Heart left ventricle (tissue), 16 donors: ENCODE results near the gene GALNT2. TPM values are rescaled to one million over a fixed set of nuclear protein-coding genes. Genes with fewer than 3 reads are reported as not detected.
A peak's percentile ranks its signal among the peaks of the same experiment; 100 is the strongest.

Experiments
- ATAC-seq, 4 donors: fragments of 200-7000 bp; cut with Tn5 transposase; one replicate each; pipeline ENCODE4 v1.9.1; 2020 to 2022; ENCODE audit warnings: moderate library complexity in 4 of 4, mild to moderate bottlenecking in 3 of 4, moderate number of reproducible peaks in 1 of 4
- DNase-seq, 5 donors: peaks; one replicate each; pipeline ENCODE4 v3.0.0-alpha.2; 2020
- H3K27ac ChIP-seq, 12 donors: fragments of 200-600 bp; sonication (generic) in 4 of 12; one replicate each; pipeline versions ENCODE4 v1.5.0 to v1.8.0; 2016 to 2022; ENCODE audit warnings: mild to moderate bottlenecking in 2 of 12
- H3K27me3 ChIP-seq, 9 donors: fragments of 200-600 bp; sonication (generic) in 2 of 9; one replicate each; pipeline versions ENCODE4 v1.5.1 to v1.8.0; 2016 to 2022; ENCODE audit warnings: mild to moderate bottlenecking in 3 of 9
- H3K36me3 ChIP-seq, 9 donors: fragments of 200-600 bp; sonication (generic) in 2 of 9; one replicate each; pipeline versions ENCODE4 v1.5.0 to v1.8.0; 2018 to 2022; ENCODE audit warnings: mild to moderate bottlenecking in 2 of 9
- H3K4me1 ChIP-seq, 12 donors: fragments of 200-600 bp; sonication (generic) in 4 of 12; one replicate each; pipeline versions ENCODE4 v1.5.0 to v1.8.0; 2016 to 2022; ENCODE audit warnings: mild to moderate bottlenecking in 3 of 12
- H3K4me3 ChIP-seq, 12 donors: fragments of 200-600 bp; sonication (generic) in 4 of 12; one replicate each; pipeline versions ENCODE4 v1.5.0 to v1.8.0; 2017 to 2022; ENCODE audit warnings: mild to moderate bottlenecking in 9 of 12, moderate library complexity in 4 of 12
- H3K9me3 ChIP-seq, 12 donors: fragments of 200-600 bp; sonication (generic) in 4 of 12; one replicate each; pipeline versions ENCODE4 v1.5.0 to v1.8.0; 2016 to 2022; ENCODE audit warnings: mild to moderate bottlenecking in 1 of 12
- CTCF ChIP-seq, 12 donors: fragments of 200-600 bp; sonication (generic) in 4 of 12; IDR thresholded peaks; one replicate each; pipeline versions ENCODE4 v1.5.0 to v1.8.0; 2018 to 2022; ENCODE audit warnings: antibody characterized with exemption in 12 of 12, mild to moderate bottlenecking in 5 of 12
- POLR2A ChIP-seq, 2 donors: fragments of 450-650 bp; IDR thresholded peaks; one replicate each; pipeline ENCODE4 v1.6.1; 2017; ENCODE audit warnings: antibody characterized with exemption in 2 of 2, mild to moderate bottlenecking in 2 of 2, moderate library complexity in 2 of 2
- WGBS, 4 donors: extraction: QIAGEN DNeasy Blood & Tissue Kit in 2 of 4; methylation state at CpG; one replicate each; pipeline versions ENCODE4 v1.1.5 to v1.1.7; 2013 to 2018; 5-methylcytosine and 5-hydroxymethylcytosine counted together
- intact Hi-C, 10 donors: fragments of 100-400 bp; cut with DNase I; formaldehyde crosslinking; loops; one replicate each; pipeline versions ENCODE4 v1.11.1 to v1.14.2; 2022
- polyA plus RNA-seq, 2 donors: library from polyadenylated mRNA; stranded (reverse); fragments of 200-250 nt; gene quantifications; one replicate each; pipeline ENCODE4 v1.2.3, GENCODE V29; 2013
- total RNA-seq, 9 donors: library from RNA; depleted of rRNA in 2 of 9; stranded (reverse); fragments of >200 nt in 2 of 9; fragmentation: NEBNext Ultra II Directional in 3 of 9; extraction: Animal tissue kit (Norgen Biotek cat#: 25700) in 3 of 9; gene quantifications; one replicate each; pipeline versions ENCODE4 v1.1.0 to v1.2.4, GENCODE V29; 2016 to 2023
- donor health status: ischemic (EF 13 %, LVEDD 7.1; RV severe dilation, severe dysfunction).
- donor health status: healthy with polysubstance abuse.
- donor health status: DM: no; HTN: yes; CAD: no.
- donor health status: DM: no; HTN: no; CAD: no.
- donor health status: ischemic (EF 25% LVEDD 6.9; RV normal size, moderate dysfunction).
- donor health status: ischemic (EF 25% LVEDD 5.7; RV mildly dilated, moderate dysfunction).
- donor health status: healthy.
- donor health status: DM: yes; HTN: yes; CAD: no.
- donor health status: ischemic (EF 35%, LVEDD 5.7; RV mildly dilated, moderate dysfunction).
- donor health status: nonischemic (EF 11% LVEDD 7.7; RV severe dilation, severe dysfunction).
- donor health status: DM: yes; HTN: yes; CAD: no.
- donor health status: PGD.
- donor health status: ischemic (EF 29% LVEDD 5.4; RV normal size, mild dysfunction).
- donor health status: nonischemic (EF 23%, LVEDD 6.1; RV moderate dilation, normal function).

GALNT2 gene
- total and polyA plus RNA-seq, 11 donors = 10.1 to 44.9 (median 31.6) TPM

DNA sequence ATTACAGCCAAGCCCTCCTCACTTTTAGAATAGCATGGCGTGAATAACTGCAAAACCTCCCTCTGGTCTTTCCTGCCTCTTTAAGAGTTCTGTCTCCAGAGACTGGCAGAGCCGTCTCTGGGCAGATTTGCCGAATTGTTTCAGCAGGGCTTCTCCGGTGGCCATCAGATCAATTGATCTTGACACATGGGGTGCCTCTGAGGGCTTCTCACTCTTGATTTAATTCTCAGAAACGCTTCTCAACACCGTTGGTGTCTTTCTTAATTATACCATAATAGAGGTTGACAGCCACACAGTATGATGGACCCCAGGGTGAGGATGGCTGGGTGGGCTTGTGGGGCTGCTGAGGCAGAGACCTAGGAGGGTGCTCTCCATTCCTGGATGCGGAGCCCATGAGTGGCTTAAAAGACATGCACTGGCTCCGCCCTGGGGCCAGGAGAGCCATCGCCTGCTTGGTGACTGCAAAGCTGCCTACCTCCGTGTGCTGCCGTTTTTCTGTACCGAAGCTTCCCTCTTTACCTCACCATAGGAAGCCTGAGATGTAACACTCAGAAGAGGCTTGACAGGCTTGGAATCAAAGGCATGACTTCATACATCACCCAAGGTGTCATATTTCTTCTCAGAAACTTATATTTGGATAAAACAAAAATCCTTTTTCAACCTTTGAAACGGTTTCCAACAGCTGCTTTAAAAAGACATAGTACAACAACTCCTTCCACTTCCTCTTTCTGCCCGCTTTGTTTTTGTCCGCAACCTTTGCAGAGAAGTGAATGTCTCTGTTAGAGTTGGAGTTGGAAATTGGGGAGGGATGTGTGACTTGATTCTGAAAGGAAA lies 82.9 kb downstream of the GALNT2 start:
- DNase-seq = no peak
- Histone ChIP-seq H3K27me3 (no peaks in the 10 kb centered on the region), H3K4me1 (peaks cover 0 to 80% (median 50%) of the 10 kb centered on the region in 12 donors), H3K9me3 (no peaks in the 10 kb centered on the region), H3K27ac (peak overlapping the region in 2 of 12 donors; percentile 21 to 34), H3K36me3 (no peaks in the 10 kb centered on the region), H3K4me3 (peak overlapping the region in 2 of 12 donors; percentile 21 to 29)
- TF ChIP-seq CTCF (IDR thresholded peaks at IDR 0.05) = no peak
- TF ChIP-seq POLR2A (IDR thresholded peaks at IDR 0.05) = no peak
- intact Hi-C loops = loop anchor here in 1 of 10 donors (5.0 kb wide), 1 partner anchor 83 kb away; the partner anchor contains the start of gene GALNT2
- no peak for ATAC-seq
- 73 to 79% (median 78%) methylated on average over 12 to 15 of the region's 15 CpGs for WGBS, 4 donors

DNA sequence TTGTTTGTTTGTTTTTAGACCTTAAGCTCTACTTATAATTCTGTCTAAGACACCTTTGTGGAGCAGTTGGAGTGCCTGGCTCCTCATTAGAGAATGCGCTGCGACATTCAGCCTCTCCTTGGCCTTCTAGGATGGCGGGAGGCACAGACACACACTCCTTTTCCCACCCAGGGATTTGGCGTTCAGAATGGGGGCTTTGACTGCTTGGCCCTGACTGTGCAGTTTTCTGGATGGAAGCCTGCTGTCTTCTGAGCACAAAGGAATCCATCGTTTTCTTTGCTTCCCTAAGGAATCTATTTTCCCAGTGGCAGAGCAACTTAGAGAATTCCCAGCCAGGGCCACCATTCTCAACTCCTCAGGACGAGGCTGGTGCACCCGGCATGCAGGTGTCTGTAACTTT lies 83.6 kb downstream of the GALNT2 start:
- DNase-seq (no peak), ATAC-seq (no peak)
- no peaks in the 10 kb centered on the region for H3K27me3 ChIP-seq
- H3K4me3 ChIP-seq = no peak overlapping the region
- no peaks in the 10 kb centered on the region for H3K36me3 ChIP-seq
- peak overlapping the region in 2 of 12 donors; percentile 21 to 34 for H3K27ac ChIP-seq
- TF ChIP-seq POLR2A (IDR thresholded peaks at IDR 0.05) (no peak), CTCF (IDR thresholded peaks at IDR 0.05) (no peak)
- H3K4me1 ChIP-seq = peaks cover 0 to 77% (median 50%) of the 10 kb centered on the region in 12 donors
- intact Hi-C loops = no loop called here
- H3K9me3 ChIP-seq = no peaks in the 10 kb centered on the region
- WGBS, 4 donors = 72 to 77% (median 76%) methylated on average over 7 of the region's 7 CpGs

DNA sequence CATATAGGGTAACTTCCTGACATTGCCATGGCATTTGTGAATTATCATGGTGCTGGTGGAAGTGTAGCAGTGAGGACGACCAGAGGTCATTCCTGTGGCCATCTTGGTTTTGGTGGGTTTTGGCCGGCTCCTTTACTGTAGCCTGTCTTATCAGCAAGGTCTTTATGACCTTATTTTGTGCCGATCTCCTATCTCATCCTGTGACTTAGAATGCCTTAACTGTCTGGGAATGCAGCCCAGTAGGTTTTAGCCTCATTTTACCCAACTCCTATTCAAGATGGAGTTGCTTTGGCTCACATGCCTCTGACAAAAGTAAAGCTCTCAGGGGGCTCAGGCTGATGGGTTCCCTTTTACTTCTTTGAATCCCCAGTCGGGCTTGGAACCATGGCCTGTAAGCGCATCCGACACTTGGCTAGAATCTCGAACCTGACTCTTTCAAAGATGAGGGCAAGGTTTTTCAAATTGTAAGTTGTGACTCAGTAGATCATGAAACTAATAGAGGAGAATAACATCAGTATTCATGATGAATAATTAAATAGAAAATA lies 85.0 kb downstream of the GALNT2 start:
- H3K4me3 ChIP-seq = no peak overlapping the region
- TF ChIP-seq POLR2A (IDR thresholded peaks at IDR 0.05) = no peak
- no peak for TF ChIP-seq CTCF (IDR thresholded peaks at IDR 0.05)

DNA sequence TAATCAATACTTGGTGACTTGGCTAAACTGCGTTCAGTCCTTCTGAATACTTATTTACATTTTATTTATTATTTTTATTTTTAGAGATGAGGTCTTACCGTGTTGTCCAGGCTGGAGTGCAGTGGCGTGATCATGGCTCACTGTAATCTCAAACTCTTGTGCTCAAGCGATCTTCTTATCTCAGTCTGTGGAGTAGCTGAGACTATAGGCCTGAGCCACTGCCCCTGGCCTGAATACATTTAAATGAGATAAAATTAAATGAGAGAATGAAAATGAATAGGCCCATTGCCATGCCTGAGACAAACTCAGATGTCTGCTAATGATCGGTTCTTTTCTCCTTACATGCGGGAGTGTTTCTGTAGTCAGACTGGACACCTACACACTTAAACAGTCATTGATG lies 86.0 kb downstream of the GALNT2 start:
- H3K4me3 ChIP-seq = no peak overlapping the region
- ATAC-seq = no peak
- peaks cover 0 to 6% (median 0%) of the 10 kb centered on the region in 12 donors for H3K9me3 ChIP-seq
- peaks cover 0 to 60% (median 33%) of the 10 kb centered on the region in 12 donors for H3K4me1 ChIP-seq
- H3K36me3 ChIP-seq = no peaks in the 10 kb centered on the region
- no peaks in the 10 kb centered on the region for H3K27me3 ChIP-seq
- intact Hi-C loops = no loop called here
- TF ChIP-seq POLR2A (IDR thresholded peaks at IDR 0.05) (no peak), CTCF (IDR thresholded peaks at IDR 0.05) (no peak)
- no peak for DNase-seq
- H3K27ac ChIP-seq = peak overlapping the region in 3 of 12 donors; percentile 52 to 87 (median 53)
- 65 to 75% (median 72%) methylated on average over 6 of the region's 6 CpGs for WGBS, 4 donors

More for the DNA sequence above, 85.0 kb downstream of the GALNT2 start:
- no peak for DNase-seq
- 90 to 95% (median 92%) methylated on average over 7 of the region's 7 CpGs for WGBS, 4 donors
- no peak overlapping the region for H3K27ac ChIP-seq
- peaks cover 0 to 2% (median 0%) of the 10 kb centered on the region in 12 donors for H3K9me3 ChIP-seq
- peaks cover 0 to 63% (median 39%) of the 10 kb centered on the region in 12 donors for H3K4me1 ChIP-seq
- H3K36me3 ChIP-seq = no peaks in the 10 kb centered on the region
- ATAC-seq = no peak
- intact Hi-C loops = no loop called here
- H3K27me3 ChIP-seq = no peaks in the 10 kb centered on the region
